ENCODE results near the gene NT5E. TPM values are rescaled to one million over a fixed set of nuclear protein-coding genes. Genes with fewer than 3 reads are reported as not detected.

The NT5E gene
- total and polyA plus RNA-seq, 2 experiments from 2014 or later: 0.18 to 1.5 TPM

GRCh38 chr6:85422996-85423395 is 26.9 kb upstream of the NT5E start:
- H3K9me2 ChIP-seq (ENCODE audit: insufficient read depth): 0 out of 2 replicates have a peak, but pooled peaks cover 7% of the 10 kb centered on the region
- no peaks in the 10 kb centered on the region for H4K20me1 ChIP-seq (replicated peaks; ENCODE audit: insufficient read depth)
- H2AFZ ChIP-seq: no peak overlapping the region; the same call in 1 of the 2 replicates
- no peaks in the 10 kb centered on the region for H3K27me3 Mint-ChIP-seq (ENCODE audit: insufficient read depth, low read depth, poor library complexity)
- H3K4me3 ChIP-seq: no peak overlapping the region
- no peaks in the 10 kb centered on the region for H3F3A ChIP-seq (replicated peaks; ENCODE audit: low read depth)
- H3K9me3 Mint-ChIP-seq: peaks cover 25% of the 10 kb centered on the region
- H3K27me3 ChIP-seq (ENCODE audit: insufficient read depth): no peaks in the 10 kb centered on the region
- H3K27ac ChIP-seq (ENCODE audit: low read depth): no peak overlapping the region
- no peaks in the 10 kb centered on the region for H3K36me3 ChIP-seq (ENCODE audit: insufficient read depth)
- TF ChIP-seq ZNF462 (CRISPR knock-in tag; IDR thresholded peaks at IDR 0.05) (no peak), ZNF114 (CRISPR knock-in tag; IDR thresholded peaks at IDR 0.05) (no peak), ZNF331 (CRISPR knock-in tag; IDR thresholded peaks at IDR 0.05; ENCODE audit: low read depth) (no peak), CREB1 (CRISPR knock-in tag; IDR thresholded peaks at IDR 0.05; ENCODE audit: low read depth) (no peak), STAT1 (IDR thresholded peaks at IDR 0.05; ENCODE audit: unreplicated experiment) (no peak), POLR2AphosphoS5 (IDR thresholded peaks at IDR 0.05; ENCODE audit: low read depth) (no peak), ETS1 (IDR thresholded peaks at IDR 0.05) (no peak)
- ATAC-seq: no peak
- DNase-seq (ENCODE audit: low spot score): no peak
- H3K4me1 Mint-ChIP-seq: no peaks in the 10 kb centered on the region
- H3K27ac Mint-ChIP-seq: no peak overlapping the region
- no peaks in the 10 kb centered on the region for H3K4me1 ChIP-seq (ENCODE audit: insufficient read depth)
- H3K4me2 ChIP-seq: no peak overlapping the region
- peaks cover 6% of the 10 kb centered on the region; the same call in 2 of the 3 replicates for H3K36me3 Mint-ChIP-seq (ENCODE audit: low read depth)
- no peak overlapping the region for H3K4me3 Mint-ChIP-seq
- H3K79me2 ChIP-seq (replicated peaks; ENCODE audit: insufficient read depth): no peaks in the 10 kb centered on the region
